ENCODE data around the gene CHST7.

The CHST7 gene

DNA sequence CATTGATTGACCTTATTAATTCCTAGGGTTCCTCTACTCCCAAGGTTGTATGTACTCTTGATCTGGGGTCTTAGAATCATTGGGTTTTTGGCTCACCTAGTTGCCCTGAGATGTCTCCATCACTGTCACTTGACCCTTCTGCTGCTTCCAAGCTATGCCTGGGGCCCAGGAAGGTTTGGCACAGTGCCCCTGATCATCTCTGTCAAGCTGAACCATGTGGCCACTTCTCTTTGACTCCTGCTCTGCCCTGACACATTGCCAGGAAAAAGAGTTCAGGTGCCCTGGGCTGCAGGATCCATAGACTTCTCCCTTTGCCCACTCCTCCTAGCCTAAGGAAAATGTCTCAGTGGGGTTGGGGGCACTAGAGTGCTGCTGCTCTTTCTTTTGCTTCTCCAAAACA lies 3.9 kb upstream of the CHST7 start:
- TF ChIP-seq, protein P1, sequence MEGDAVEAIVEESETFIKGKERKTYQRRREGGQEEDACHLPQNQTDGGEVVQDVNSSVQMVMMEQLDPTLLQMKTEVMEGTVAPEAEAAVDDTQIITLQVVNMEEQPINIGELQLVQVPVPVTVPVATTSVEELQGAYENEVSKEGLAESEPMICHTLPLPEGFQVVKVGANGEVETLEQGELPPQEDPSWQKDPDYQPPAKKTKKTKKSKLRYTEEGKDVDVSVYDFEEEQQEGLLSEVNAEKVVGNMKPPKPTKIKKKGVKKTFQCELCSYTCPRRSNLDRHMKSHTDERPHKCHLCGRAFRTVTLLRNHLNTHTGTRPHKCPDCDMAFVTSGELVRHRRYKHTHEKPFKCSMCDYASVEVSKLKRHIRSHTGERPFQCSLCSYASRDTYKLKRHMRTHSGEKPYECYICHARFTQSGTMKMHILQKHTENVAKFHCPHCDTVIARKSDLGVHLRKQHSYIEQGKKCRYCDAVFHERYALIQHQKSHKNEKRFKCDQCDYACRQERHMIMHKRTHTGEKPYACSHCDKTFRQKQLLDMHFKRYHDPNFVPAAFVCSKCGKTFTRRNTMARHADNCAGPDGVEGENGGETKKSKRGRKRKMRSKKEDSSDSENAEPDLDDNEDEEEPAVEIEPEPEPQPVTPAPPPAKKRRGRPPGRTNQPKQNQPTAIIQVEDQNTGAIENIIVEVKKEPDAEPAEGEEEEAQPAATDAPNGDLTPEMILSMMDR (conservative IDR thresholded peaks at IDR 0.05) = no peak

GRCh38 chrX:46571423-46572339 lies 1.9 kb upstream of the CHST7 start:
- no peak overlapping the region for H3K27ac ChIP-seq

More for the DNA sequence above, 3.9 kb upstream of the CHST7 start:
- no peak overlapping the region for H3K27ac ChIP-seq

GRCh38 chrX:46572340-46572936 lies 1.1 kb upstream of the CHST7 start:
- no peak overlapping the region for H3K27ac ChIP-seq
- TF ChIP-seq, protein P1 (conservative IDR thresholded peaks at IDR 0.05) = no peak

More at GRCh38 chrX:46571423-46572339, 1.9 kb upstream of the CHST7 start:
- TF ChIP-seq, protein P1 (conservative IDR thresholded peaks at IDR 0.05) = no peak

DNA sequence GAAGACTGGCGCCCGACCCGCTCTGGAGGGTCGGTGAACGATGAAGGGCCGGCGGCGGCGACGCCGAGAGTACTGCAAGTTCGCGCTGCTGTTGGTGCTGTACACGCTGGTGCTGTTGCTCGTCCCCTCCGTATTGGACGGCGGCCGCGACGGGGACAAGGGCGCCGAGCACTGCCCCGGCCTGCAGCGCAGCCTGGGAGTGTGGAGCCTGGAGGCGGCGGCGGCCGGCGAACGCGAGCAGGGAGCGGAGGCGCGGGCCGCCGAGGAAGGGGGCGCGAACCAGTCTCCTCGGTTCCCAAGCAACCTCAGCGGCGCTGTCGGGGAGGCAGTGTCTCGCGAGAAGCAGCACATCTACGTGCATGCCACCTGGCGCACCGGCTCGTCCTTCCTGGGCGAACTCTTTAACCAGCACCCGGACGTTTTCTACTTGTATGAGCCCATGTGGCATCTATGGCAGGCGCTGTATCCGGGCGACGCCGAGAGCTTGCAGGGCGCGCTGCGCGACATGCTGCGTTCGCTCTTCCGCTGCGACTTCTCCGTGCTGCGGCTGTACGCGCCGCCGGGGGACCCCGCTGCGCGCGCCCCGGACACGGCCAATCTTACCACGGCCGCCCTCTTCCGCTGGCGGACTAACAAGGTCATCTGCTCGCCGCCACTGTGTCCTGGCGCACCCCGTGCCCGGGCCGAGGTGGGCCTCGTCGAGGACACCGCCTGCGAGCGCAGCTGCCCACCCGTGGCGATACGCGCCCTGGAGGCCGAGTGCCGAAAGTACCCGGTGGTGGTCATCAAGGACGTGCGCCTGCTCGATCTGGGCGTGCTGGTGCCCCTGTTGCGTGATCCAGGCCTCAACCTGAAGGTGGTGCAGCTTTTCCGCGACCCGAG lies 568 bp downstream of the CHST7 start:
- TF ChIP-seq, protein P1 (conservative IDR thresholded peaks at IDR 0.05) = no peak
- 0 out of 2 replicates have a peak overlapping the region, but pooled peaks have one; percentile 14 for H3K27ac ChIP-seq

GRCh38 chrX:46574774-46575381 lies 1.3 kb downstream of the CHST7 start:
- H3K27ac ChIP-seq = no peak overlapping the region

DNA sequence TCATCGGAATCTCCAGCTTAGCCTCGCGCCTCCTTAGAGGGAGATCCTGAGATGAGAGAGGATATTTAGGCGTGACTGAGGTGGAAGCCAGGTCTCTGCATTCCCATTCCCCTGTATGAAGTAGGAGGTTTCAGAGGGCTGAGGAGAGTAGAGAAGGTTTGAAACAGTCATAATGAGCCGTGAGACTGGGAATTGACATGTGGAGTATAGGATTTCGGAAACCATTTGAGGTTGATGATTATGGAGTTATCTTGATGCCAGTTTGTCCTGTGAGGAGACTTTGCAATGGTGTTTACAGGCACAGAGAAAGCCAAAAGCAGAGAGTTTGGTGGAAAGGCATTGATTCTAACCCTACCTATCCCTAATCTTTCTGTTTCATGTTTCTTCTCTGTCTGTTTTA lies 2.0 kb downstream of the CHST7 start:
- TF ChIP-seq, protein P1 (conservative IDR thresholded peaks at IDR 0.05) = no peak
- H3K27ac ChIP-seq = no peak overlapping the region

More at GRCh38 chrX:46574774-46575381, 1.3 kb downstream of the CHST7 start:
- TF ChIP-seq, protein P1 (conservative IDR thresholded peaks at IDR 0.05) = no peak

Data from VCaP (cell line).